Lower lobe of right lung (tissue), 2 donors: ENCODE data around the gene OXCT1. TPM values are rescaled to one million over a fixed set of nuclear protein-coding genes. Genes with fewer than 3 reads are reported as not detected.

Experiments used
- ATAC-seq, 2 donors: fragments of 200-7000 bp; cut with Tn5 transposase; one replicate each; pipeline ENCODE4 v1.9.1; 2020 to 2022; ENCODE audit warnings: mild to moderate bottlenecking in 2 of 2, moderate library complexity in 2 of 2
- DNase-seq: peaks from one replicate; pipeline ENCODE4 v3.0.0-alpha.2; 2020
- H3K27ac ChIP-seq: fragments of 200-600 bp; one replicate; pipeline ENCODE4 v1.8.0; 2022
- H3K27me3 ChIP-seq: fragments of 200-600 bp; one replicate; pipeline ENCODE4 v1.8.0; 2022; ENCODE audit warnings: low read depth
- H3K36me3 ChIP-seq: fragments of 200-600 bp; one replicate; pipeline ENCODE4 v1.8.0; 2022; ENCODE audit warnings: mild to moderate bottlenecking
- H3K4me1 ChIP-seq: fragments of 200-600 bp; one replicate; pipeline ENCODE4 v1.8.0; 2022
- H3K4me3 ChIP-seq: fragments of 200-600 bp; one replicate; pipeline ENCODE4 v1.8.0; 2022; ENCODE audit warnings: mild to moderate bottlenecking
- H3K9me3 ChIP-seq: fragments of 200-600 bp; one replicate; pipeline ENCODE4 v1.8.0; 2022
- CTCF ChIP-seq: fragments of 200-600 bp; IDR thresholded peaks from one replicate; pipeline ENCODE4 v1.8.0; 2022; ENCODE audit warnings: antibody characterized with exemption, mild to moderate bottlenecking
- intact Hi-C: fragments of 100-400 bp; cut with DNase I; formaldehyde crosslinking; loops from one replicate; pipeline ENCODE4 v1.11.0; 2022
- total RNA-seq: library from RNA; stranded (reverse); fragmentation: NEBNext Ultra II Directional; extraction: Animal tissue kit (Norgen Biotek cat#: 25700); gene quantifications from one replicate; pipeline ENCODE4 v1.2.1, GENCODE V29; 2021
- donor health status: DM: no; HTN: yes; CAD: no; lungs with severe emphysema.

The OXCT1 gene
- total RNA-seq, 1 donor from 2014 or later = 10.2 TPM

GRCh38 chr5:41686191-41686590, 184.0 kb downstream of the OXCT1 start:
- H3K4me3 ChIP-seq = no peak overlapping the region
- no peaks in the 10 kb centered on the region for H3K36me3 ChIP-seq
- intact Hi-C loops = no loop called here
- no peak overlapping the region for H3K27ac ChIP-seq
- H3K9me3 ChIP-seq = no peaks in the 10 kb centered on the region
- H3K4me1 ChIP-seq = no peaks in the 10 kb centered on the region
- DNase-seq (no peak), ATAC-seq (no peak)
- TF ChIP-seq CTCF = no peak
- H3K27me3 ChIP-seq = no peaks in the 10 kb centered on the region

GRCh38 chr5:41683181-41683580, 187.0 kb downstream of the OXCT1 start:
- TF ChIP-seq CTCF = no peak

GRCh38 chr5:41682641-41683040, 187.6 kb downstream of the OXCT1 start:
- Histone ChIP-seq H3K27me3 (no peaks in the 10 kb centered on the region), H3K4me3 (no peak overlapping the region), H3K4me1 (no peaks in the 10 kb centered on the region), H3K9me3 (no peaks in the 10 kb centered on the region), H3K36me3 (no peaks in the 10 kb centered on the region), H3K27ac (no peak overlapping the region)
- intact Hi-C loops = no loop called here
- ATAC-seq = no peak
- no peak for TF ChIP-seq CTCF
- DNase-seq = no peak

More at GRCh38 chr5:41683181-41683580, 187.0 kb downstream of the OXCT1 start:
- DNase-seq (no peak), ATAC-seq (no peak)
- intact Hi-C loops = no loop called here
- no peaks in the 10 kb centered on the region for H3K36me3 ChIP-seq
- no peaks in the 10 kb centered on the region for H3K9me3 ChIP-seq
- H3K4me3 ChIP-seq = no peak overlapping the region
- H3K4me1 ChIP-seq = no peaks in the 10 kb centered on the region
- H3K27ac ChIP-seq = no peak overlapping the region
- H3K27me3 ChIP-seq = no peaks in the 10 kb centered on the region

GRCh38 chr5:41681840-41682239, 188.4 kb downstream of the OXCT1 start:
- DNase-seq = no peak
- no peak for ATAC-seq
- H3K36me3 ChIP-seq = no peaks in the 10 kb centered on the region
- H3K9me3 ChIP-seq = no peaks in the 10 kb centered on the region
- no peak for TF ChIP-seq CTCF
- H3K27ac ChIP-seq = no peak overlapping the region
- no peaks in the 10 kb centered on the region for H3K27me3 ChIP-seq
- intact Hi-C loops = no loop called here
- no peak overlapping the region for H3K4me3 ChIP-seq
- H3K4me1 ChIP-seq = no peaks in the 10 kb centered on the region

Other genes starting within 250 kb of the OXCT1 start
- 25.1 TPM for gene RIMOC1, start 33.9 kb upstream of the OXCT1 start, total RNA-seq
- 8.5 TPM for gene FBXO4, start 54.9 kb upstream of the OXCT1 start, total RNA-seq